Thymus (tissue), 14 donors: ENCODE results near the gene SMARCA4. TPM values are rescaled to one million over a fixed set of nuclear protein-coding genes. Genes with fewer than 3 reads are reported as not detected.

Experiments
- DNase-seq, 9 donors: peaks; one replicate each; pipeline ENCODE4 v3.0.0-alpha.2; 2013; ENCODE audit warnings: low spot score in 9 of 9, low read depth in 6 of 9, missing footprints in 1 of 9
- H3K27ac ChIP-seq, 2 donors: one replicate each; pipeline ENCODE4 v1.5.1; 2013; ENCODE audit warnings: control low read depth in 1 of 2, low read depth in 1 of 2, low read length in 1 of 2, mild to moderate bottlenecking in 1 of 2, moderate library complexity in 1 of 2
- H3K27me3 ChIP-seq, 2 donors: one replicate each; pipeline ENCODE4 v1.5.1; 2013; ENCODE audit warnings: low read length in 1 of 2; ENCODE audit not compliant: control insufficient read depth in 2 of 2, insufficient read depth in 1 of 2
- H3K36me3 ChIP-seq, 2 donors: one replicate each; pipeline ENCODE4 v1.5.1; 2013; ENCODE audit warnings: low read length in 1 of 2, mild to moderate bottlenecking in 1 of 2, moderate library complexity in 1 of 2; ENCODE audit not compliant: control insufficient read depth in 2 of 2, insufficient read depth in 2 of 2
- H3K4me1 ChIP-seq, 2 donors: one replicate each; pipeline ENCODE4 v1.5.1; 2013; ENCODE audit warnings: low read length in 2 of 2; ENCODE audit not compliant: control insufficient read depth in 2 of 2, insufficient read depth in 2 of 2
- H3K4me3 ChIP-seq, 2 donors: one replicate each; pipeline ENCODE4 v1.5.1; 2013; ENCODE audit warnings: low read length in 2 of 2, control low read depth in 1 of 2, mild to moderate bottlenecking in 1 of 2
- H3K9me3 ChIP-seq, 2 donors: one replicate each; pipeline ENCODE4 v1.5.1; 2013; ENCODE audit warnings: low read length in 1 of 2, mild to moderate bottlenecking in 1 of 2; ENCODE audit not compliant: control insufficient read depth in 2 of 2, insufficient read depth in 1 of 2
- WGBS: extraction: QIAGEN DNeasy Blood & Tissue Kit; methylation state at CpG from one replicate; pipeline ENCODE4 v1.1.7; 2013; 5-methylcytosine and 5-hydroxymethylcytosine counted together
- long read RNA-seq, 10 donors: transcript quantifications; one replicate each; lab custom pipeline, GENCODE V29; 2026
- polyA plus RNA-seq: library from polyadenylated mRNA; stranded (reverse); fragments of 200-250 nt; gene quantifications from one replicate; pipeline ENCODE4 v1.2.3, GENCODE V29; 2013
- total RNA-seq: library from RNA; stranded (reverse); fragments of 120-200 nt; gene quantifications from one replicate; pipeline ENCODE4 v1.2.4, GENCODE V29; 2013
- donor health status: healthy.

Gene SMARCA4
- 76.6 TPM for total RNA-seq
- polyA plus RNA-seq, result 88.0 TPM
- long read RNA-seq, donor 1, result 0 reads
- long read RNA-seq, donor 2, full-length matches to known transcripts, result 9 of 58 reads
- long read RNA-seq, donor 2, partial matches to known transcripts, result 49 of 58 reads
- long read RNA-seq, donor 2, other reads (novel, unspliced or antisense), result 0 of 58 reads
- long read RNA-seq, donor 3, full-length matches to known transcripts, result 3 of 30 reads
- long read RNA-seq, donor 3, partial matches to known transcripts, result 27 of 30 reads
- long read RNA-seq, donor 3, other reads (novel, unspliced or antisense), result 0 of 30 reads
- long read RNA-seq, donor 4, partial matches to known transcripts, result 7 of 12 reads
- long read RNA-seq, donor 4, other reads (novel, unspliced or antisense), result 0 of 12 reads
- long read RNA-seq, donor 5, partial matches to known transcripts, result 32 of 35 reads
- long read RNA-seq, donor 5, other reads (novel, unspliced or antisense), result 0 of 35 reads
- long read RNA-seq, donor 6, full-length matches to known transcripts, result 7 of 18 reads
- long read RNA-seq, donor 6, partial matches to known transcripts, result 11 of 18 reads
- long read RNA-seq, donor 6, other reads (novel, unspliced or antisense), result 0 of 18 reads
- long read RNA-seq, donor 7, partial matches to known transcripts, result 13 of 13 reads
- long read RNA-seq, donor 7, other reads (novel, unspliced or antisense), result 0 of 13 reads
- long read RNA-seq, donor 8, partial matches to known transcripts, result 0 of 2 reads
- long read RNA-seq, donor 8, other reads (novel, unspliced or antisense), result 0 of 2 reads
- long read RNA-seq, donor 9, partial matches to known transcripts, result 0 of 4 reads
- long read RNA-seq, donor 9, other reads (novel, unspliced or antisense), result 0 of 4 reads
- long read RNA-seq, donor 10, full-length matches to known transcripts, result 2 of 14 reads
- long read RNA-seq, donor 10, partial matches to known transcripts, result 12 of 14 reads
- long read RNA-seq, donor 10, other reads (novel, unspliced or antisense), result 0 of 14 reads

DNA sequence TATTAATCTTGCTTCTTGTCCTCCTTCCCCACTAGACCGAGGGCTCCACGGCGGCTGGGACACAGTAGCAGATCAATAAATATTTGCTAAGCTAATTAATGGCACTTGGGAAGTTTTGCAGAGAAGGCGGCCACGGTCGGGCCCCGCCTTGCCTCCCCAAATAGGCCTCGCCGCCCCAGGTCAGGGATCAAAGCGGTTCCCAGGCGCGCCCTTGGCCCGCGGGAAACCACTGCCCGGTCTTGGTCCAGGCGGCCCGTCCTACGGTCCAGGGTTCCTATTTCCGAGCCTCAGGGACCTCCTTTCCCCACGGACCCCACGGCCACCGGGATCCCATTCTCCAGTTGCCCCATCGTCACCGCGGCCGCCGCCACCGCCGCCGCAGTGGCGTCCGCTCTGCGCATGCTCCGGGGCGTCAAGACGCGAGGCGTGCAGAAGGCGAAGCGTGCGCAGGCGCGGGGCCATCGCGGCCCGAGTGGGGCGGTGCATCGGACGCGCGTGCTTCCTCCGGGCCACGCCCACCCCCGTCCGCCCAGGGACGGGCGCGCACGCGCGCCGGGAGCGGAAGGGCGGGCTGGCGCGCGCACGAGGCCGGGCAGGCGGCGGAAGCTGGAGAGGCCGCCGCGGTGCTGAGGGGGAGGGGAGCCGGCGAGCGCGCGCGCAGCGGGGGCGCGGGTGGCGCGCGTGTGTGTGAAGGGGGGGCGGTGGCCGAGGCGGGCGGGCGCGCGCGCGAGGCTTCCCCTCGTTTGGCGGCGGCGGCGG, at the start of gene SMARCA4:
TSS of gene SMARCA4 (plus strand) at position 717 of the 759 bp plus-strand sequence. CDS start 23,122 bp downstream, outside the sequence.
- whole genome bisulfite sequencing, result under 1% methylated on average over 100 of the region's 100 CpGs
- H3K4me3 ChIP-seq, result peak within 1 kb of the TSS; percentile 72 to 82
- peaks cover 32 to 46% of the 10 kb centered on the region in 2 donors for H3K4me1 ChIP-seq
- peak within 1 kb of the TSS; percentile 94 to 100 for H3K27ac ChIP-seq
- DNase-seq, result peak; percentile 88 to 100 (median 98)
- no peaks in the 10 kb centered on the region for H3K9me3 ChIP-seq
- no peaks in the 10 kb centered on the region for H3K27me3 ChIP-seq
- H3K36me3 ChIP-seq, result peaks cover 0 to 10% of the 10 kb centered on the region in 2 donors

DNA sequence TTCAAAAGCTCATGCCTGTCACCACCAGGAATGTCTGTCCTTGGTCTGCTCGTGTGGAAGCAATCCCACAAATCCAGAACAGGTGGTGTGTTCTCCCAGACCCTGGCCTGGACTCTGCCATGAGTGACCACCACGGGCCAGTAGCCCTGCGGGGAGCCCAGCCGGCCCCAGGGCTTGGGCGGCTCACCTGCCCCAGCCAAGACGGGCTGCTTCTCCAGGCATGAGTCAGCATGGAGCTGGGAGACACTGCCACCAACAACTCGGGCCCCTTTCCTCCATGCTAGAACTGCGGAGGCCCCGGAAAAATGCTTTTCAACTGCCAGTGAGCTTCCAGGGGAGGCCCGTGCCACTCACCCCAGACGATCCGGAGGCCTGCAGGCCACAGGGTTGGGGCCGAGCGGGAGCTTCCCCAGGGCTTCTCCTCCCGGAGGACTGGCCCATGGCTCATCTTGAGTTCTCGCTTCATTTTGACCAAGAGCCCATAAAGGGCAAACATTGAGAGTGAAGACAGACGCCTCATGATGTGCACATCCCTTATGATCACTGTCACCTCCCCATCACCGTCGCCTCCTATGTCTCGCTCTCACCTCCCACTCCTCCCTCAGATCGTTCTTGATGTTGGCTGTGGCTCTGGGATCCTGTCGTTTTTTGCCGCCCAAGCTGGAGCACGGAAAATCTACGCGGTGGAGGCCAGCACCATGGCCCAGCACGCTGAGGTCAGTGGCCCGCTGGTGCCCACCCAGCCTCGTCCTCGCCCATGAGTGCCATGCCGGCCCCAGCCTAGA, 49.1 kb upstream of the SMARCA4 start:
- Histone ChIP-seq H3K4me3 (no peak overlapping the region), H3K27me3 (no peaks in the 10 kb centered on the region), H3K36me3 (peaks cover 41 to 50% of the 10 kb centered on the region in 2 donors), H3K27ac (no peak overlapping the region), H3K4me1 (peaks cover 0 to 3% of the 10 kb centered on the region in 2 donors), H3K9me3 (no peaks in the 10 kb centered on the region)
- WGBS, result 97% methylated on average over 31 of the region's 31 CpGs
- DNase-seq, result no peak

DNA sequence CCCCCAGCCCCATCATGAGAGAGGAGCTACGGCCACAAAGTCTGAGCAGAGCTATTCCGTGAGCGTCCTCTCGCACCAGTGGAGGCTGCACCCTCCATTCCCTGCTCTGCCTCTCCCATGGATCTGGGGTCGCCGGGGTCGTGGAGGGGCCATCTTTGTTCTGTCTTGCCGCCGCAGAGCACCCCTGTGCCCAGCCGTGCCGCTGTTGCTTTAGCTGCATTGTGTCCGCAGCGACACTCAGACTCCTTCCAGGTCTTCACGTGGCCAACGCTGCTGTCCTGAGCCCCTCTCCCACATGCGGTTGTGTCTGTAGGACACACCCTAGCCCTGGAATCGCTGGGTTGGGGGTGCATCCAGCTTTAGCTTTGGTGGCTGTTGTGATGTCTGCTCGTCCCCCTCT, 48.2 kb upstream of the SMARCA4 start:
- Histone ChIP-seq H3K9me3 (no peaks in the 10 kb centered on the region), H3K27ac (no peak overlapping the region), H3K36me3 (peaks cover 39 to 49% of the 10 kb centered on the region in 2 donors), H3K4me1 (peaks cover 0 to 3% of the 10 kb centered on the region in 2 donors), H3K27me3 (no peaks in the 10 kb centered on the region), H3K4me3 (no peak overlapping the region)
- no peak for DNase-seq
- 98% methylated on average over 18 of the region's 18 CpGs for WGBS

DNA sequence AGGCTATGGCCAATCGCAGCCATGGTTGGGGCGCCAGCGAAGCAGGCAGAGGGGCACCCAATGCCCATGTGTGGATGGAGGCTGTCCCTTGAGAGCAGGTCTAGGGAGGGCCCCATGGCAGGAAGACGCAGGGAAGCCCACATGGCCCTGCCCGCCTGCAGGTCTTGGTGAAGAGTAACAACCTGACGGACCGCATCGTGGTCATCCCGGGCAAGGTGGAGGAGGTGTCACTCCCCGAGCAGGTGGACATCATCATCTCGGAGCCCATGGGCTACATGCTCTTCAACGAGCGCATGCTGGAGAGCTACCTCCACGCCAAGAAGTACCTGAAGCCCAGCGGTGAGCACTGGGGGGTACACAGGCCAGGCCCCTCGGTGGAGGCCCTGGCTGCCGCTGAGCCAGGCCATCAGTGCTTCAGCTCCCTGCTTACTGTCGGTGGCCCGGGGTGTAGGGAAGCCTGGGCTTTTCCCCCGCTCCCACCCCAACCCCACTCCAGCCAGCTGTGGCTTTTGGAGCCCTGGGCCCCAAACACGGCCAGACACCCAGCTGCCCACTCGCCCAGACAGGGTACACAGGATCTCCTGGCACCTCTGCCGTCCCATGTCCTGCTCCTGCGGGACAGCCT, 47.0 kb upstream of the SMARCA4 start:
- 98% methylated on average over 24 of the region's 24 CpGs for WGBS

DNA sequence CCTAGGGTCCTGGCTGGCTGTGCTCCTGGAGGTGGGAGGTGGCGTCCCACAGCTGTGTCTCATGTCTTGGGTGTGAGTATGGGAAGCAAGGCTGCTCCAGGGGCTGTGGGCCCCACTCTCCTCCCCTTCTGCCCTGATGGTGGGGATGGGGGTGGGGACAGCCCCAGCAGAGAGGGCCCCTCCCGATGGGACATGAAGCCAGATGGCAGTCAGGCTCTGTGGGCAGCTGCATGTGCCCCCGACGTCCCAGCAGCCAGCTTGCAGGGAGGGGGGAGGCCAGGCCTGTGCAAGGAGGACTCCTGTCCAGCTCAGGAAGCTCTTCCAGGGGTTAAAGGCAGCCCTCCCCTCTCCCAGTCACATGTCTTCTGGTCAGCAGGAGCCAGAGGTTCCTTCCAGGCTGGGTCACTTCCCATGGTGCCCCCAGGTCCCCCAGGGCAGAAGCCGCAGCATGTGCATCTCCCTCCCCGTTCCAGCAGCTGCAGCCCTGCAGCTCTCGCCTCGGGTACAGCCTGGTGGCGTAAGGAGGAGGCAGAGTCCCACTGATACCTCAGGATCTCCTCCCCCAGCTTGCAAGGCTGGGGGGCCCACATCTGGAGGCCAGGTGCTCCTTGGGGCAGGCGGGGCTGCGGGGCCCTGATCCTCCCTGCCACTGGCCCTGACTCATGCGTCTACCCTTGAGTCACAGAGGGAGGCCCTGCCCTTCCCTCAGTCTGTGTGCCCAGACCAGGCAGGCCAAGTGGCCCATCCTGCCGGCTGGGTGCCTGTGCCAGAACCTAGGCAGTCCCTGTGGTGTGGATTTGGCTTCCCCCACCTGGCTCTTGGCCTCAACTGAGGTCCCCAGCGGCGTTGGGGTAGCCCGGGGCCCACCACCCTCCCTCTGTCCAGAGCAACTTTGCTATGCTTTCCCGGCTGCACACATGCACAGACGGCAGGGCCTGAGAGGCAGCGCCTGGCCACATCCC, 45.4 kb upstream of the SMARCA4 start:
- 96% methylated on average over 19 of the region's 19 CpGs for WGBS
- Histone ChIP-seq H3K27me3 (no peaks in the 10 kb centered on the region), H3K4me3 (no peak overlapping the region), H3K27ac (no peak overlapping the region), H3K9me3 (no peaks in the 10 kb centered on the region), H3K36me3 (peaks cover 46 to 48% of the 10 kb centered on the region in 2 donors), H3K4me1 (peaks cover 0 to 3% of the 10 kb centered on the region in 2 donors)
- no peak for DNase-seq

More for the DNA sequence above, 47.0 kb upstream of the SMARCA4 start:
- H3K4me3 ChIP-seq, result no peak overlapping the region
- no peaks in the 10 kb centered on the region for H3K27me3 ChIP-seq
- H3K27ac ChIP-seq, result no peak overlapping the region
- DNase-seq, result no peak
- H3K36me3 ChIP-seq, result peaks cover 36% of the 10 kb centered on the region in 2 donors
- no peaks in the 10 kb centered on the region for H3K9me3 ChIP-seq
- H3K4me1 ChIP-seq, result peaks cover 0 to 3% of the 10 kb centered on the region in 2 donors

DNA sequence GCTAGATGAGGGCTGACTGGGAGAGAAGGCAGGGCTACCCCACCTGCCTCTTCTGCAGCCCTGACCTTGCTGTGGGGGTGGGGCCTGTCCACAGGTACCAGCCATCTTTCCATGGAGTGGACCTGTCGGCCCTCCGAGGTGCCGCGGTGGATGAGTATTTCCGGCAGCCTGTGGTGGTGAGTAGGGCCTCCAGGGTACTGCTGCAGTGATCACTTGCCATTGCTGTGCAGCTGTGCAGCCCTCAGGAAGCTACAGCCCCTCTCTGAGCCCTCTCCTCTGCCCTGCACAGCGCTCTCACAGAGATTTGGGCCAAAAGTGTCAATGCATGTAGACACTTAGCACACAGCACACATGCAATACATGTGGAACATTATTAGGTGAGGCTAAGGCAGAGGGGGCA, 44.2 kb upstream of the SMARCA4 start:
- Histone ChIP-seq H3K4me1 (peaks cover 0 to 3% of the 10 kb centered on the region in 2 donors), H3K27ac (no peak overlapping the region), H3K9me3 (no peaks in the 10 kb centered on the region), H3K4me3 (no peak overlapping the region), H3K27me3 (no peaks in the 10 kb centered on the region), H3K36me3 (peaks cover 51 to 53% of the 10 kb centered on the region in 2 donors)
- over 99% methylated on average over 6 of the region's 6 CpGs for WGBS
- no peak for DNase-seq

DNA sequence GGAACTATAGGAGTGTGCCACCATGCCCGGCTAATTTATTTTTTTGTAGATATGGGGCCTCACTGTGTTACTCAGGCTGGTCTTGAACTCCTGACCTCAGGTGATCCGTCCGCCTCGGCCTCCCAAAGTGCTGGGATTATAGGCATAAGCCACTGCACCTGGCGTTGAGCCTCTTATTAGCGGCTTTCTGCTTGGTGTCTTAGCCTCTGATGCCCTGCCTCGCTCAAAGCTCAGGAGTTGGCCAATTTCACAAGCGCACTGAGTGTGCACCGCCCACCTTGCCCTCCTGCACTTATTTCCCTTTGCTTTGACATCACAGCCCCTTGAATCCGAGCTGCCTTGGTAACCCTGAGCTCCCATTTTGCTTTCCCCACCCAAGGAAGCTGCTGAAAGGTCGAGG, 42.5 kb upstream of the SMARCA4 start:
- DNase-seq, result no peak
- H3K36me3 ChIP-seq, result peaks cover 54 to 56% of the 10 kb centered on the region in 2 donors
- 97% methylated on average over 11 of the region's 11 CpGs for WGBS

More for the DNA sequence above, 42.5 kb upstream of the SMARCA4 start:
- H3K27me3 ChIP-seq, result no peaks in the 10 kb centered on the region
- peaks cover 0 to 3% of the 10 kb centered on the region in 2 donors for H3K4me1 ChIP-seq
- H3K9me3 ChIP-seq, result no peaks in the 10 kb centered on the region
- no peak overlapping the region for H3K27ac ChIP-seq
- no peak overlapping the region for H3K4me3 ChIP-seq
